Fibroblast of lung (primary cell): Measurements from ENCODE around the gene SUGP2. TPM values are rescaled to one million over a fixed set of nuclear protein-coding genes. Genes with fewer than 3 reads are reported as not detected.

ENCODE experiments used
- DNase-seq, 2 donors: peaks; one replicate each; pipeline versions ENCODE4 v3.0.0 to v3.0.0-alpha.2; 2010; ENCODE audit warnings: low read depth in 2 of 2
- H2AFZ ChIP-seq: 2 replicates; pipeline ENCODE4 v1.5.1; 2012; ENCODE audit warnings: low read length, control low read depth, inconsistent platforms
- H3K27ac ChIP-seq: 2 replicates; pipeline ENCODE4 v1.5.1; 2011; ENCODE audit warnings: low read length, control low read depth; ENCODE audit not compliant: insufficient read depth
- H3K27me3 ChIP-seq: 2 replicates; pipeline ENCODE4 v1.5.1; 2011; ENCODE audit warnings: mild to moderate bottlenecking, low read length; ENCODE audit not compliant: control insufficient read depth, insufficient read depth
- H3K36me3 ChIP-seq: 2 replicates; pipeline ENCODE4 v1.5.1; 2011; ENCODE audit warnings: low read length; ENCODE audit not compliant: control insufficient read depth, insufficient read depth
- H3K4me1 ChIP-seq: 2 replicates; pipeline ENCODE4 v1.5.1; 2011; ENCODE audit warnings: low read length; ENCODE audit not compliant: control insufficient read depth, insufficient read depth; ENCODE audit errors: extremely low read depth
- H3K4me2 ChIP-seq: 2 replicates; pipeline ENCODE4 v1.5.1; 2011; ENCODE audit warnings: low read length, control low read depth; ENCODE audit not compliant: insufficient read depth; ENCODE audit errors: extremely low read depth
- H3K4me3 ChIP-seq, 4 experiments: fragments of 200-600 bp in 1 of 4; sonication (generic) in 1 of 4; replicated peaks in 1 of 4; 2 replicates each; pipeline ENCODE4 v1.5.1; 2011 to 2016; ENCODE audit warnings: low read length in 4 of 4, low read depth in 3 of 4, mild to moderate bottlenecking in 3 of 4, control low read depth in 2 of 4, inconsistent platforms in 1 of 4, mixed read lengths in 1 of 4; ENCODE audit not compliant: insufficient read depth in 1 of 4; ENCODE audit errors: control extremely low read depth in 1 of 4
- H3K79me2 ChIP-seq: 2 replicates; pipeline ENCODE4 v1.5.1; 2012; ENCODE audit warnings: mild to moderate bottlenecking, low read length, inconsistent platforms; ENCODE audit not compliant: control insufficient read depth, insufficient read depth
- H3K9ac ChIP-seq: 2 replicates; pipeline ENCODE4 v1.5.1; 2011; ENCODE audit warnings: mild to moderate bottlenecking, low read length, control low read depth; ENCODE audit not compliant: insufficient read depth
- H3K9me3 ChIP-seq: 2 replicates; pipeline ENCODE4 v1.5.1; 2012; ENCODE audit warnings: low read depth, low read length; ENCODE audit not compliant: control insufficient read depth, insufficient read depth
- H4K20me1 ChIP-seq: 2 replicates; pipeline ENCODE4 v1.5.1; 2011; ENCODE audit warnings: low read length; ENCODE audit not compliant: control insufficient read depth, insufficient read depth; ENCODE audit errors: extremely low read depth
- CTCF ChIP-seq, 2 donors: IDR thresholded peaks in 1 of 2; conservative IDR thresholded peaks in 1 of 2; 1 replicate in 1 of 2; 2 replicates in 1 of 2; pipeline ENCODE4 v1.5.1; 2011 to 2012; ENCODE audit warnings: low read length in 2 of 2, control low read depth in 1 of 2, inconsistent platforms in 1 of 2, low read depth in 1 of 2, mild to moderate bottlenecking in 1 of 2
- EZH2 ChIP-seq: IDR thresholded peaks from 2 replicates; pipeline ENCODE4 v1.5.1; 2012; ENCODE audit warnings: low read length, control low read depth, mild to moderate bottlenecking; ENCODE audit errors: missing control alignments
- polyA plus RNA-seq, 2 donors: library from polyadenylated mRNA; depleted of rRNA in 1 of 2; stranded (reverse) in 1 of 2; unstranded in 1 of 2; fragments of >200 nt; gene quantifications; 2 replicates each; pipeline ENCODE4 v1.2.1, GENCODE V29; 2011 to 2012; ENCODE audit warnings: missing spikeins in 1 of 2
- total RNA-seq: library from RNA; depleted of rRNA; stranded (reverse); fragments of >200 nt; gene quantifications from 2 replicates; pipeline ENCODE4 v1.2.1, GENCODE V29; 2014

SUGP2 gene
- total and polyA plus RNA-seq, 2 donors (not counting 1 experiment from before 2014, with no cell fraction given): 29.2 to 31.4 TPM

GRCh38 chr19:19055701-19056100, 22.4 kb upstream of the SUGP2 start:
- Histone ChIP-seq H3K9me3 (no peaks in the 10 kb centered on the region), H3K27me3 (no peaks in the 10 kb centered on the region), H3K4me1 (no peaks in the 10 kb centered on the region), H4K20me1 (no peaks in the 10 kb centered on the region), H3K27ac (no peak overlapping the region), H3K36me3 (peaks cover 35% of the 10 kb centered on the region), H3K4me3 (no peak overlapping the region), H3K79me2 (no peaks in the 10 kb centered on the region), H3K4me2 (no peak overlapping the region), H3K9ac (no peak overlapping the region), H2AFZ (no peak overlapping the region)
- DNase-seq: no peak
- TF ChIP-seq CTCF (conservative IDR thresholded peaks at IDR 0.05 in 1 of 2, IDR thresholded peaks at IDR 0.05 in 1 of 2; ENCODE audit: low read depth in 1 of 2, low read length in 2 of 2) (no peak), EZH2 (no peak)

GRCh38 chr19:19054939-19055440, 21.7 kb upstream of the SUGP2 start:
- TF ChIP-seq CTCF (conservative IDR thresholded peaks at IDR 0.05 in 1 of 2, IDR thresholded peaks at IDR 0.05 in 1 of 2; ENCODE audit: low read depth in 1 of 2, low read length in 2 of 2): no peak
- no peak for TF ChIP-seq EZH2
- Histone ChIP-seq H3K79me2 (no peaks in the 10 kb centered on the region), H3K9ac (no peak overlapping the region)

GRCh38 chr19:19054315-19054938, 21.1 kb upstream of the SUGP2 start:
- Histone ChIP-seq H2AFZ (no peak overlapping the region), H3K79me2 (no peaks in the 10 kb centered on the region), H3K9me3 (no peaks in the 10 kb centered on the region), H3K27me3 (no peaks in the 10 kb centered on the region), H3K4me1 (no peaks in the 10 kb centered on the region), H3K4me2 (no peak overlapping the region), H3K4me3 (no peak overlapping the region), H3K9ac (no peak overlapping the region), H4K20me1 (peaks cover 1% of the 10 kb centered on the region), H3K27ac (no peak overlapping the region), H3K36me3 (peaks cover 35% of the 10 kb centered on the region)
- DNase-seq: no peak
- TF ChIP-seq CTCF (conservative IDR thresholded peaks at IDR 0.05 in 1 of 2, IDR thresholded peaks at IDR 0.05 in 1 of 2; ENCODE audit: low read depth in 1 of 2, low read length in 2 of 2) (no peak), EZH2 (no peak)

More at GRCh38 chr19:19054939-19055440, 21.7 kb upstream of the SUGP2 start:
- peaks cover 1% of the 10 kb centered on the region for H4K20me1 ChIP-seq
- no peaks in the 10 kb centered on the region for H3K9me3 ChIP-seq
- DNase-seq: no peak
- H3K4me3 ChIP-seq: no peak overlapping the region
- no peak overlapping the region for H3K27ac ChIP-seq
- H3K36me3 ChIP-seq: peaks cover 35% of the 10 kb centered on the region
- no peak overlapping the region for H2AFZ ChIP-seq
- no peaks in the 10 kb centered on the region for H3K4me1 ChIP-seq
- no peaks in the 10 kb centered on the region for H3K27me3 ChIP-seq
- no peak overlapping the region for H3K4me2 ChIP-seq
